ENCODE measurements around the gene LRRC75A.
A peak's percentile ranks its signal among the peaks of the same experiment; 100 is the strongest.

LRRC75A gene

DNA sequence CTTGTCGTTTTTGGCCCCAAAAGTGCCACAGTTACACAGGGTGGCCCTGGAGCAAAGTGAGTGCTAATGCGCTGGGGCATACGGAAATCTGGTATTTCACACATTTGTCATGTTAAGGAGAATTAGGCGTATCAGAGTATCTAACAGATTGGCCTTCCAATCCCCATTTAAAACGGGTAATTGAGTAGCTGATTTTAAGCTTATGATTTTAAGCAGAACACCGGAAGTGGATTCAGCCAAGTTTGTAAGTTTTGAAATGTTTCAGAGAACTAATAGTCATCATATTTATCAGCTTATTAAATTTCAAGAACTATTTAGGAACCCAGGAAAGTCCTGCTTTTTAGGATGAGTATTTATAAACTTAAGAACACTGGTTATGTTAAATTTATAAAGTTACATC lies 19.5 kb downstream of the LRRC75A start:
- no peak overlapping the region for H3K27ac ChIP-seq

GRCh38 chr17:16471295-16471694 lies 20.7 kb downstream of the LRRC75A start:
- TF ChIP-seq, protein P1, sequence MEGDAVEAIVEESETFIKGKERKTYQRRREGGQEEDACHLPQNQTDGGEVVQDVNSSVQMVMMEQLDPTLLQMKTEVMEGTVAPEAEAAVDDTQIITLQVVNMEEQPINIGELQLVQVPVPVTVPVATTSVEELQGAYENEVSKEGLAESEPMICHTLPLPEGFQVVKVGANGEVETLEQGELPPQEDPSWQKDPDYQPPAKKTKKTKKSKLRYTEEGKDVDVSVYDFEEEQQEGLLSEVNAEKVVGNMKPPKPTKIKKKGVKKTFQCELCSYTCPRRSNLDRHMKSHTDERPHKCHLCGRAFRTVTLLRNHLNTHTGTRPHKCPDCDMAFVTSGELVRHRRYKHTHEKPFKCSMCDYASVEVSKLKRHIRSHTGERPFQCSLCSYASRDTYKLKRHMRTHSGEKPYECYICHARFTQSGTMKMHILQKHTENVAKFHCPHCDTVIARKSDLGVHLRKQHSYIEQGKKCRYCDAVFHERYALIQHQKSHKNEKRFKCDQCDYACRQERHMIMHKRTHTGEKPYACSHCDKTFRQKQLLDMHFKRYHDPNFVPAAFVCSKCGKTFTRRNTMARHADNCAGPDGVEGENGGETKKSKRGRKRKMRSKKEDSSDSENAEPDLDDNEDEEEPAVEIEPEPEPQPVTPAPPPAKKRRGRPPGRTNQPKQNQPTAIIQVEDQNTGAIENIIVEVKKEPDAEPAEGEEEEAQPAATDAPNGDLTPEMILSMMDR (conservative IDR thresholded peaks at IDR 0.05) = no peak
- H3K27ac ChIP-seq = no peak overlapping the region

More for the DNA sequence above, 19.5 kb downstream of the LRRC75A start:
- TF ChIP-seq, protein P1 (conservative IDR thresholded peaks at IDR 0.05) = no peak

DNA sequence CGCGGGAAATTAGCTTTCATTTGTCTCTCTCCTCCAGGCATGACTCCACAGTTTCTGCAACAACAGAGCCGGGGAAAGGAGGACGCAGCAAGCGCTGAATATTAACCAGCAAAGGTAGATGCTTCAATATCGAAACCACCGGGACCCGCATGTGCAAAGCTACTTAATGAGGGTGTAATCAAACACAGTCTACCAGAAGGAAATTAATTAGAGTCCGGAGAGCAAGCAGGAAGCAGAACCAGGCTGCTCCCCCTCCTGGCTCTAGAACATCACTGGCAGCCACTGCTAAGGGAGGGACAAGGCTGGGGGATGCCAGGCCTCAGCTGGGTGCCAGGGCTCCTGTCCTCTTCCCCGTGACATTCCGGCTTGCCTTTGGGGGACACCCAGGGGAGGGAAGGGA lies 21.7 kb downstream of the LRRC75A start:
- no peak overlapping the region; the same call in 1 of the 2 replicates for H3K27ac ChIP-seq
- TF ChIP-seq, protein P1 (conservative IDR thresholded peaks at IDR 0.05) = no peak

DNA sequence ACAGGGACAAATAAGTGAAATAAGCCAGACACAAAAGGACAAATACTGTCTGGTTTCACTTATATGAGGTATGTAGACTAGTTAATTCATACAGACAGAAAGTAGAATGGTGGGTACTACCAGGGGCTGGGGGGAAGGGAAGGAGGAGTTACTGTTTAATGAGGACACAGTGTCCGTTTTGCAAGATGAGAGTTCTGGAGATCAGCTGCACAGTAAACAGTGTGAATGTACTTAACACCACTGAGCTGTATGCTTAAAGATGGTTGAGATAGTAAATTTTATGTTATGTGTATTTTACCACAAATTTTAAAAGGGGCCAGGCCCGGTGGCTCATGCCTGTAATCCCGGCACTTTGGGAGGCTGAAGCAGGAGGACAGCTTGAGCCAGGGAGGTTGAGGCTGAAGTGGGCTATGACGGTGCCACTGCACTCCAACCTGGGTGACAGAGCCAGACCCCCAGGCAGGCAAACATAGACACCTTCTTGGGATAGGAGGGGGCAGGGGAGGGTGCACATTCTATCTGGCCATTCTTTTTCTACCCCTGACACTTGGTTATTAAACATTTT lies 23.5 kb downstream of the LRRC75A start:
- peak overlapping the region; percentile 41 for H3K27ac ChIP-seq
- TF ChIP-seq, protein P1 (conservative IDR thresholded peaks at IDR 0.05) = no peak

DNA sequence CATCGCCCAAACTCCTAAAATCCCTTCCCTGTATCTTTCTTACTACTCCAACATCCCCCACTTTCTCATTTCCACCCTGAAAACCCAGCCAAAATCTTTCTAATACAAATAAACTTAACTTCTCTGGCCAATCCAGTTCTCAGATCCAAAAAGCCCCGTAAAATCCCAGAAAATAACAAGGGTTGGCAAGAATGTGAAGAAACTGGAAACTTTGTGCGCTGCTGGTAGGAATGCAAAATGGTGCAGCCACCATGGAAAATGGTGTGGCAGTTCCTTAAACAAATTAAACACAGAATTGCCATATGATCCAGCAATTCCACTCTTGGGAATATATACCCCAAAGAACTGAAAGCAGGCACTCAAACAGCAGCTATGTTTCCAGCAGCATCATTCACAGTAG lies 24.1 kb downstream of the LRRC75A start:
- peak overlapping the region; percentile 41 for H3K27ac ChIP-seq
- TF ChIP-seq, protein P1 (conservative IDR thresholded peaks at IDR 0.05) = no peak

- TF ChIP-seq, protein P1 (conservative IDR thresholded peaks at IDR 0.05) = no peak
- H3K27ac ChIP-seq = peak overlapping the region; percentile 41; the same call in 1 of the 2 replicates
Observed at GRCh38 chr17:16467044-16467443, 24.9 kb downstream of the LRRC75A start.

GRCh38 chr17:16466407-16466806 lies 25.6 kb downstream of the LRRC75A start:
- TF ChIP-seq, protein P1 (conservative IDR thresholded peaks at IDR 0.05) = no peak
- H3K27ac ChIP-seq = no peak overlapping the region
